NCI-H69 (cell line): ENCODE results near the gene SEMA4D.
A peak's percentile ranks its signal among the peaks of the same experiment; 100 is the strongest.

Source experiments
- DNase-seq: peaks from one replicate; lab custom pipeline; 2025; lab: John Stamatoyannopoulos, UW

Gene SEMA4D

DNA sequence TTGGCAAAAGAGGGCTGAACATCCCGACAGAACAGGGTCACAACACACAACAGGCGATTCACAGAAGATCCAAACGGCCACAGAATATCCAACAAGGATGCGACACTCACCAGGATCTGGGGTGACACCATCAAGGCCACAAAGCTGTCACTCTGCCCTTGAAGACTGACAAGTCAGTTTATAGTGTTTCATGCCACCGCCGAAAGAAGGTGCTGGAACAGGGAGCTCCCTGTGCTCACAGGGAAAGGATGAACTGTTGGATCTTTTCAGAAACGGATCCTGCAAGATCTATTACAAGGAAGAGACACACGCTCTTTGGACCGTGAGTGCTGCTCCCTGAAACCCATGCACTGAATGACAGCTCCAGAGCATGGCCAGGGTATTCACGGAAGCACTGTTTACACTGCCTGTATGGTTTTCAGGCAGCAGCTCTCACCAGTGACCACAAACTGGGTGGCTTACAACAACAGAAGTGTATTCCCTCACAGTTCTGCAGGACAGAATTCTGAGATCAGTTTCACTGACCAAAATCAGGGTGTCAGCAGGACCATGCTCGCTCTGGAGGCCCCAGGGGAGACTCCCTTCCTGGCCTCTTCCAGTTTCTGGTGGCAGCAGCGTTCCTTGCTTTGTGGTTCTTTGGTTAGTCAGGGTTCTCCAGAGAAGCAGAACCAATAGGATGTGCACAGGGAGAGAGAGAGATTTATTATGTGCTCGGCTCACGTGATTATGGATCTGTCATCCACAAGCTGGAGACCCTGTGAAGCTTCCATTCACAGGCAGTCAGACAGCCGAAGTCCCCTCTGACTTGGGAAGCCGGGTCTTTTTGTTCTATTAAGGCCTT, 52.8 kb downstream of the SEMA4D start:
- DNase-seq: no peak

GRCh38 chr9:89444274-89444673, 53.6 kb downstream of the SEMA4D start:
- no peak for DNase-seq

GRCh38 chr9:89442981-89443814, 54.7 kb downstream of the SEMA4D start:
- peak; percentile 10 for DNase-seq

GRCh38 chr9:89442501-89442978, 55.4 kb downstream of the SEMA4D start:
- no peak for DNase-seq

- DNase-seq: no peak
Observed at GRCh38 chr9:89441986-89442385, 55.9 kb downstream of the SEMA4D start.

DNA sequence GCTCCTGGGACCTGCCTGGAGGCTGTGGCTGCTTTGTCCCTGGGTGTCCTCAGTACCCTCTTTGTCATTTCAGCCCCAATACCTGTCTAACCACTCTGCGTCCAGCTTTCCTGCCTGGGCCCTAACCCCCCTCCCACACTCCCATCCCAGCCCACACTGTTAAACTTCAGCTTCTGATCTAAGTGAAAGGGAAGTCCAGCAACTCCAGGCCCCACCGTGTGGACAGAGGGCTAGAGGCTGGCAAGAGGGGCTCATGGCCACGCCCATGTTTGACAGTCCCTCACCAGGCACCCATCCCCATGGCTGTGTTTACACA, 56.3 kb downstream of the SEMA4D start:
- no peak for DNase-seq

- no peak for DNase-seq
Observed at GRCh38 chr9:89440951-89441654, 56.8 kb downstream of the SEMA4D start.

- DNase-seq: no peak
Observed at GRCh38 chr9:89440548-89440947, 57.4 kb downstream of the SEMA4D start.

DNA sequence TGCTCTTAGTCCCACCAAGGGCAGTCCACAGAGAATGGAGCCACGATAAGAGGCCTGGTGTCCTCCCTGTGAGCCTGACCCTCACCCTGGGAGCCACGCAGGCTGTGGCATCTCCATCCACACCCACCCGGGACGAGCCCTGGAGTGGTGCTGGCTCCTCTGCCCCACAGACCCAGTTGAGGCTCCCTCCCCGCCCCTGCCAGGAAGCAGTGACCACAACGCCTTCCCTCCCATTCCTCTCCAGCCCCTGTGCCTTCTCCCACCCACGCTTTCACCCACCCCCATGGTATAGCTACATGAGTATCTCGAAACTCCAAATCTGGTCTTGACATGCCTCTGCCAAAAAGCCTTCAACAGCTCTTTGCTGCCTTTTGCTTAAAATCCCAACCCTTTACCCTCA, 57.9 kb downstream of the SEMA4D start:
- no peak for DNase-seq

GRCh38 chr9:89439571-89439970, 58.3 kb downstream of the SEMA4D start:
- no peak for DNase-seq

DNA sequence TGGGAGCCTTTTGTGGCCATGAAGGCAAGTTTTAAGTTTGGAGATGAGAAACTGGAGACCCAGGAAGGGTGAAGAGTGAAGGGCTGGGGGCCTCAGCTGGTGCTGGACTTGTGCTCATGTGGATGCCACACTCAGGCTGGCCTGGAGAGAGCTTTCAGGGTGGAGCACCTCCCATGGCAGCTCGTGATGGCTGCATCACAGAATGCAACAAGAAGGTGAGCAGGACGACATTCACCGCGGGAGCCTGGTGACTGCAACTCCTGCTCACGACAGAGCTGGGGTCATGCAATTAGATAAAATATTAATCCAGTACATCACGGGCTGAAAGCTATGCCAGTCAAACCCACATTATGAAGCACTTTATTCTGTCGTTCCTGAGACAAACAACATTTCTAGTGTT, 59.7 kb downstream of the SEMA4D start:
- DNase-seq: no peak

GRCh38 chr9:89437772-89438171, 60.1 kb downstream of the SEMA4D start:
- DNase-seq: peak; percentile 9

GRCh38 chr9:89436963-89437625, 60.8 kb downstream of the SEMA4D start:
- DNase-seq: peak; percentile 90

DNA sequence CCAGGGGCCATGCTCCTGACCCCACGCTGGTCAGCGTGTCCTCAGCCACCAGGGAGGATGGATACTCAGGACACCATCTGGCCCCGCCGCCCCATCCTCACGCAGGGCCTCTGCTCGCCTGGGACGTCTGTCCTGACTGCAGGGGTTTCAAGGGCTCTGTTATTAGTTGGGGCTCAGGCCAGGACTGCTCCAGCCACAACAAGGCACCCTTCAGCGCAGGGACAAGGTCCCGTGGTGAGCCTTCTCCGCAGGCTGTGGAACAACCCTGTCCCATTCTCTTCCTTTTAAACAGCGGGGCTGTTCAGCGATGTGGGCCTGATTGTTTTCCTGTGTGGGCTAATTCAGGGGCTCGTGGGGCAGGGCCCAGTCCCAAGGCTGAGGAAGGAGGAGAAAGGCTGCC, 61.6 kb downstream of the SEMA4D start:
- DNase-seq: no peak

DNA sequence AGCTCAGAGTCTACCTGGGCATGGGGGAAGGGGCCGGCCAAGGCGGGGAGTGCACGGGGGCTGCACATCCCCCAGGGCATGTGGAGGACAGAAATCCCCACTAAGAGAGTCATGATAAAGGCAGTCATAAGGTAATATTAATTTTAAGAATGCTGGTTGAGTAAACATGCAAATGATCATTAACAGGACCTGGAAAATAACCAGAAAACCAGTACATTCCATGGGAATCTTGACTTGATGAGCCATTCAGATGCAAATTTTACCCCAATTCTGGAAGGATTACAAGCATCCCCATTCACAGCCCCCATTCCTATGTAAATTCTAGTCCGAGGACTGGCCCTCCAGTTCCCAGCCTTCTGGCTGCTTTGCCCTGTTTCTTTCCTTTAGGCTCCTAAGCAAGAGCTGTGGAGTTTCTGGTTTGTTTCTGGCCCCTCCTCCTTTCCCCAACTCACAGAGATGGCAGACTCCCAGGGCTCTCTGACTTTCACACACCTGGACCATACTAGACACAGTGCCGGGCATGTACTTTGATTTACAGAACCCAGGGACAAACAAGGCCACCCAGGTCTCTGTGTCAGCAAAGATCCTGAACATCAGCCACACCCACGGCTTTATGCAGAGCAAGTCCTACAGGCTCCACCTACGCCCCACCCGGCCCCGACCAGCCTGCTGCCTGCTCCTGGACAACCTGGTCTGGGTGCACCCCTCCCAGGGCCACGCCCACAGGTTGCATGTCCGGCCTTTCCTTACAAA, 62.7 kb downstream of the SEMA4D start:
- DNase-seq: peak; percentile 58

DNA sequence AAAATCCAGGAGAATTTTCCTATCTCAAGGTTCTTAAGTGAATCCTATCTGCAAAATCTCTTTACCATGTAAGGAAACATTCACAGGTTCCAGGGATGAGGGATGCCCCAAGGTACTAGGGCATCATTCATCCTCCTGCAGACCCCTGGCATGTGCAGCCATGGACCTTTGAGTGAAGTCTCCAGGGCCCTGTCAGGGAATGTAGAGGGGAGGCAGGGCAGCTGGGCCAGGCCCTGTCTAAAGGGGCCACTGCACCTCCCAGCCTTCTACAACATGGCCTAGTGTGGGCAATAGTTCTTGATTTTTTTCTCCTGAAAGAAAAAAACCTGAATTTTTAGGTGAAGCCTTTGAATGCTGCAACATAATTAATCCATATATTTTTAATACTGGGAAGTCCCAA, 63.3 kb downstream of the SEMA4D start:
- no peak for DNase-seq

GRCh38 chr9:89433826-89434225, 64.1 kb downstream of the SEMA4D start:
- DNase-seq: no peak

- DNase-seq: no peak
Observed at GRCh38 chr9:89432986-89433530, 64.9 kb downstream of the SEMA4D start.

- DNase-seq: no peak
Observed at GRCh38 chr9:89431930-89432725, 65.8 kb downstream of the SEMA4D start.

- DNase-seq: no peak
Observed at GRCh38 chr9:89430995-89431394, 66.9 kb downstream of the SEMA4D start.
